ENCODE measurements around the gene ZNF140. TPM values are rescaled to one million over a fixed set of nuclear protein-coding genes. Genes with fewer than 3 reads are reported as not detected.

Gene ZNF140
- total and polyA plus RNA-seq, 2 of the 13 experiments (the other 11 are each of a cell fraction or from before 2014, with no cell fraction given) = 8.7 to 13.5 TPM

DNA sequence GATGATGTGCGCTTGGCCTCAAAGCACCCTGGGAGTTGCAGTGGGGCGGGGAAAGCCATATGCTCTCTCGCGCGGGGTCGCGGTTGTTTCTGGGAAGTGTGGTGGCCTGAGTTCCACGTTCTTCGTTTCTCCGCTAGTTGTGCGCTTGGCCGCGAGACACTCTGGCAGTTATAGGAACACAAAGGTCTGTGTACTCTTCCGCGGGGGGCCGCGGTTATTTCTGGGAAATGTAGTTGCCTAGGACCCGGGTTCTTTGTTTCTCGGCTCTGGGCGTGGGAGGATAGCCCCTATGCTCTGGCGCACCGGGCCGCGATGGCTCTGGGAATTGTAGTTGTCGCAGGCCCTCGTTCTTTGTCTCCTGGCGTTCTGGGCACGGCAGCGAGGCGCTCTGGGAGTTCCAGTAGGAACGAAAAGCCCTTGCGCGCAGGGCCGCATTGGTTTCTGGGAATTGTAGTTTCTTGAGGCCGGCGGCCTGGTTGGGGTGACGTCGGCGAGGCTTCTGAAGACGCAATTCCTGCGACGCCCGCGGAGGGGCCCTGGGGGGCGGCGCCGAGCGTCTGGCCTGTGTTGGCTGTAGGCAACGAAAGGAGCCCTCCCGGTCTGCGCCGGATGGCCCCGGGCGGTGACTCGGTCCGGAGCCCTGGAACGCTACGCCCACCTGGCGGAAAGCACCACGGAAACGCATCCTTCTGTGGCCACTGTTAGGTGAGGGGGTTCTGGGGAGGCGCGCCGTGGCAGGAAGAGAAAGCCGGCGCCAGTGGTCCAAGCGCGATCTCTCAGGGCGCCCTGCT lies at the start of gene ZNF140 (continued):
- TF ChIP-seq ZNF670 (CRISPR knock-in tag; IDR thresholded peaks at IDR 0.05; ENCODE audit: borderline replicate concordance) = peak; percentile 68; the same call in 1 of the 2 replicates
- TF ChIP-seq, protein P1, sequence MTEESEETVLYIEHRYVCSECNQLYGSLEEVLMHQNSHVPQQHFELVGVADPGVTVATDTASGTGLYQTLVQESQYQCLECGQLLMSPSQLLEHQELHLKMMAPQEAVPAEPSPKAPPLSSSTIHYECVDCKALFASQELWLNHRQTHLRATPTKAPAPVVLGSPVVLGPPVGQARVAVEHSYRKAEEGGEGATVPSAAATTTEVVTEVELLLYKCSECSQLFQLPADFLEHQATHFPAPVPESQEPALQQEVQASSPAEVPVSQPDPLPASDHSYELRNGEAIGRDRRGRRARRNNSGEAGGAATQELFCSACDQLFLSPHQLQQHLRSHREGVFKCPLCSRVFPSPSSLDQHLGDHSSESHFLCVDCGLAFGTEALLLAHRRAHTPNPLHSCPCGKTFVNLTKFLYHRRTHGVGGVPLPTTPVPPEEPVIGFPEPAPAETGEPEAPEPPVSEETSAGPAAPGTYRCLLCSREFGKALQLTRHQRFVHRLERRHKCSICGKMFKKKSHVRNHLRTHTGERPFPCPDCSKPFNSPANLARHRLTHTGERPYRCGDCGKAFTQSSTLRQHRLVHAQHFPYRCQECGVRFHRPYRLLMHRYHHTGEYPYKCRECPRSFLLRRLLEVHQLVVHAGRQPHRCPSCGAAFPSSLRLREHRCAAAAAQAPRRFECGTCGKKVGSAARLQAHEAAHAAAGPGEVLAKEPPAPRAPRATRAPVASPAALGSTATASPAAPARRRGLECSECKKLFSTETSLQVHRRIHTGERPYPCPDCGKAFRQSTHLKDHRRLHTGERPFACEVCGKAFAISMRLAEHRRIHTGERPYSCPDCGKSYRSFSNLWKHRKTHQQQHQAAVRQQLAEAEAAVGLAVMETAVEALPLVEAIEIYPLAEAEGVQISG (CRISPR knock-in tag; IDR thresholded peaks at IDR 0.05) = peak; percentile 93
- peak; percentile 78 for TF ChIP-seq ZMYM4 (CRISPR knock-in tag; IDR thresholded peaks at IDR 0.05)
- TF ChIP-seq ZNF749 (CRISPR knock-in tag; IDR thresholded peaks at IDR 0.05; ENCODE audit: borderline replicate concordance) = peak; percentile 89; the same call in 1 of the 2 replicates
- peak; percentile 6; the same call in 1 of the 2 replicates for TF ChIP-seq SALL2 (CRISPR knock-in tag; IDR thresholded peaks at IDR 0.05)
- TF ChIP-seq ZNF605 (CRISPR knock-in tag; IDR thresholded peaks at IDR 0.05) = peak; percentile 69; the same call in 1 of the 2 replicates
- TF ChIP-seq ETV5 (CRISPR knock-in tag; IDR thresholded peaks at IDR 0.05; ENCODE audit: borderline replicate concordance) = peak; percentile 12; the same call in 1 of the 2 replicates
- TF ChIP-seq ZNF547 (CRISPR knock-in tag; IDR thresholded peaks at IDR 0.05) = peak; percentile 64; the same call in 1 of the 2 replicates
- TF ChIP-seq SRSF1 (optimal IDR thresholded peaks at IDR 0.05; ENCODE audit: low read depth, low read length) = peak; percentile 6
- TF ChIP-seq ZIK1 (CRISPR knock-in tag; IDR thresholded peaks at IDR 0.05; ENCODE audit: borderline replicate concordance, low read depth) = 0 out of 2 replicates have a peak, but pooled peaks have one; percentile 21
- TF ChIP-seq, protein P2, sequence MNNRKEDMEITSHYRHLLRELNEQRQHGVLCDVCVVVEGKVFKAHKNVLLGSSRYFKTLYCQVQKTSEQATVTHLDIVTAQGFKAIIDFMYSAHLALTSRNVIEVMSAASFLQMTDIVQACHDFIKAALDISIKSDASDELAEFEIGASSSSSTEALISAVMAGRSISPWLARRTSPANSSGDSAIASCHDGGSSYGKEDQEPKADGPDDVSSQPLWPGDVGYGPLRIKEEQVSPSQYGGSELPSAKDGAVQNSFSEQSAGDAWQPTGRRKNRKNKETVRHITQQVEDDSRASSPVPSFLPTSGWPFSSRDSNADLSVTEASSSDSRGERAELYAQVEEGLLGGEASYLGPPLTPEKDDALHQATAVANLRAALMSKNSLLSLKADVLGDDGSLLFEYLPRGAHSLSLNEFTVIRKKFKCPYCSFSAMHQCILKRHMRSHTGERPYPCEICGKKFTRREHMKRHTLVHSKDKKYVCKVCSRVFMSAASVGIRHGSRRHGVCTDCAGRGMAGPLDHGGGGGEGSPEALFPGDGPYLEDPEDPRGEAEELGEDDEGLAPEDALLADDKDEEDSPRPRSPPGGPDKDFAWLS (CRISPR knock-in tag; IDR thresholded peaks at IDR 0.05; ENCODE audit: borderline replicate concordance) = no peak
- 0 out of 2 replicates have a peak, but pooled peaks have one; percentile 7 for TF ChIP-seq ZNF333 (CRISPR knock-in tag; IDR thresholded peaks at IDR 0.05; ENCODE audit: borderline replicate concordance)
- peak; percentile 36; the same call in 1 of the 2 replicates for TF ChIP-seq TBP (CRISPR knock-in tag; IDR thresholded peaks at IDR 0.05)
- TF ChIP-seq BRD4 (CRISPR knock-in tag; IDR thresholded peaks at IDR 0.05) = no peak
- TF ChIP-seq ZSCAN22 (CRISPR knock-in tag; IDR thresholded peaks at IDR 0.05) = 0 out of 2 replicates have a peak, but pooled peaks have one; percentile 32
- TF ChIP-seq ZNF136 (CRISPR knock-in tag; IDR thresholded peaks at IDR 0.05; ENCODE audit: low read depth) = 0 out of 2 replicates have a peak, but pooled peaks have one; percentile 21
- TF ChIP-seq, protein P3, sequence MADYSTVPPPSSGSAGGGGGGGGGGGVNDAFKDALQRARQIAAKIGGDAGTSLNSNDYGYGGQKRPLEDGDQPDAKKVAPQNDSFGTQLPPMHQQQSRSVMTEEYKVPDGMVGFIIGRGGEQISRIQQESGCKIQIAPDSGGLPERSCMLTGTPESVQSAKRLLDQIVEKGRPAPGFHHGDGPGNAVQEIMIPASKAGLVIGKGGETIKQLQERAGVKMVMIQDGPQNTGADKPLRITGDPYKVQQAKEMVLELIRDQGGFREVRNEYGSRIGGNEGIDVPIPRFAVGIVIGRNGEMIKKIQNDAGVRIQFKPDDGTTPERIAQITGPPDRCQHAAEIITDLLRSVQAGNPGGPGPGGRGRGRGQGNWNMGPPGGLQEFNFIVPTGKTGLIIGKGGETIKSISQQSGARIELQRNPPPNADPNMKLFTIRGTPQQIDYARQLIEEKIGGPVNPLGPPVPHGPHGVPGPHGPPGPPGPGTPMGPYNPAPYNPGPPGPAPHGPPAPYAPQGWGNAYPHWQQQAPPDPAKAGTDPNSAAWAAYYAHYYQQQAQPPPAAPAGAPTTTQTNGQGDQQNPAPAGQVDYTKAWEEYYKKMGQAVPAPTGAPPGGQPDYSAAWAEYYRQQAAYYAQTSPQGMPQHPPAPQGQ (CRISPR knock-in tag; IDR thresholded peaks at IDR 0.05; ENCODE audit: borderline replicate concordance) = no peak
- TF ChIP-seq ZBTB7A (CRISPR knock-in tag; IDR thresholded peaks at IDR 0.05) = 0 out of 2 replicates have a peak, but pooled peaks have one; percentile 23
- TF ChIP-seq ZFP36L2 (CRISPR knock-in tag; IDR thresholded peaks at IDR 0.05) = no peak
- TF ChIP-seq PHB2 (IDR thresholded peaks at IDR 0.05; ENCODE audit: partially characterized antibody) = no peak
- TF ChIP-seq ZNF282 (IDR thresholded peaks at IDR 0.05; ENCODE audit: partially characterized antibody) = no peak
- TF ChIP-seq ZBTB7B (CRISPR knock-in tag; IDR thresholded peaks at IDR 0.05) = peak; percentile 85
- no peak for TF ChIP-seq ARID2 (CRISPR knock-in tag; IDR thresholded peaks at IDR 0.05; ENCODE audit: borderline replicate concordance)

Data from HepG2 (cell line).